ENCODE measurements around the gene SFPQ.
"Not testable (repeated sequence)": the region's sequence is repeated elsewhere in the genome, so short reads cannot be mapped to it uniquely, and the experiment has no call there.

The SFPQ gene

DNA sequence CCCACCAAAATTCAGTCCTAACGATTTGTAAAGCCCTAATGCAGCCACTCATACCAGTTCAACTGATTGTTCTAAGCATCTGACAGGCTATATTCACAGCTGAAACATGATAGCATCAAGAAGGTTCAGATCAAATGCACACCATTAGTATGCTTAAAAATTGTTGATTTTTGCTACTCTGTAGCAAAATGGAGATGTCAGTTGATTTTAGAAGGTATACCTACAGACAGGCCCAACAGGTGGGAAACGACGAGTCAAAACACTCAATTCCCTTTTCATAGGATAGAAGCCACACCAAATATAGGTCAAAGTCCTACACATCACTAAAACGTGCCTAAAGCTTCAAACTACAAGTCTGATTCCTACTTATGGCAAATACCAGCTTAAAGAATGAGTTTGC lies 6.7 kb downstream of the SFPQ start:
- no peak for DNase-seq

DNA sequence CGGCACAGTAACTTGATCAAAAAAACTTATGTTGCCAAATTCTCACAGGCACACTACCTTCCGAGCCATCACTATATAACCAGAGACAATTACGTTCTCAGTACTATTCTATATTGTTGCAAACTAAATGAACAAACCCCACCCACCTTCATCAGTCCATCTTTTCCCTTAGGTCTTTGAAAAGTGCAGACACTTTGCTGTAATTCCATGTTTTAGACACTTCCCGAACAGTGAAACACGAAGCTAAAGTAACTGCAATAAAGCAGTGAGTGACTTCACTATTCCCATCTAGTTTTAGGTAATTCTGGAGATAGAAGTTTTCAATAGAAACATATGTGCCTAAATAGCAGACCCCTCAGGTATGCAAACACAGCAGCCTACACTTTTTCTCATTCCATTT lies 7.7 kb downstream of the SFPQ start:
- no peak for DNase-seq

DNA sequence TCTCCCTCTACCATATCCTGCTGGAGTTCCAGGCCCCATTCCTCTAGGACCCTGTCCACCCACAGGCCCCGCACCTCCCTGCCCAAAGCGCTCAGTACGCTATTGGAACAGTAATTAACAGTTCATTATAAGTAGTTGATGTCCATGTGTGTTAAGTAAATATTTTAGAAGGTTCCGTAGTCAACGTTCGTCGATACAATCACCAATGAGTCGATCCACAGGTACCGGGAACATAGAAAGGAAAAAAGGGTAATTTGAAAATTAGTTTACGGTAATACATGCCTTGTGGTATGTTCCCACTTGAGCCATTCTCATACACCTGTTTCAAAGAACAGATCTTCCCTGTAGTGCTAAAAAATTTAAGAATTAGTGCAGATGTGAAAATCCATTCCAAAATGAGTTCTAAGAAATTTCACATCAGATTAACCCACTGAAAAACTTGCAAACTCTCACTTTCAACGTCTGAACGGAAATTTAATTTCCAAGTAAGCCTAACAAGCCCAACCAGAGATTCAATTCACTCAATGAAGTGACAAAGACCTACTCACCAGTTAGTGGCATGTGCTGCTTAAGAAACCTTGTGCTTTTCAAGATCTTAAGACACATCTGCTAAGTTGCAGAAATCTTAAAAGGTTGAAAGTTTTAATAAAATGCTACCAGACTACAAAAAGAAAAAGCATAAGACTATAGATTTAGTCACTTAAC lies 8.3 kb downstream of the SFPQ start:
- no peak for DNase-seq

DNA sequence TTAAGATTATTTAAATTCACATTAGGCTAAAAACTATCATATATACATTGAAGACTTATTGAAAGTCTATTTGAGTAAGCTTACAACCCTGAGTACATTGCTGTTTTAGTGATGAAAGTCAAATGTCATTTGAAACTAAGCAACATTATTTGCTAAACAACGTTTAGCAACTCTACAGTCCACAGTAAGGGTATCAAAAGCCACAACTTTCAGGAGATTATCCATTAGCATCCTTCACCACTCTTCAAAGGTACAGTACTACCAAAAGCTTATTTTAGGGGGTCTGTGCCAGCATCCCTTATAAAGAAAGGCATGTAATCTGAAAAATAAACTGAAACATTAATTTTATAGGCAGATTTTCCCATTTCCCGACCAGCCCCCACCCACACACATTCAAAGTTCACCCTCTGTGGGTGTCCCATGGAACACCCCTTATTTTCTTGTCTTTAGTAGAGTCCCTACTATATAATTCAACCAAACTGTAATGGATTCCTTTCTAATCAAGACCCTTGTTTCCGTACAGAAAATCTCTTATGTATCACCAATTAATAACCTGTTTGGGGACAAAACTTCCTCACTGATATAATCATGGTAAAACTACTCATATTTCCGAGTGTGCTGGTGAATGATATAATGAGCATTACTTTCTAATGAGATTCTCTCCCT lies 11.0 kb downstream of the SFPQ start:
- DNase-seq: no peak

DNA sequence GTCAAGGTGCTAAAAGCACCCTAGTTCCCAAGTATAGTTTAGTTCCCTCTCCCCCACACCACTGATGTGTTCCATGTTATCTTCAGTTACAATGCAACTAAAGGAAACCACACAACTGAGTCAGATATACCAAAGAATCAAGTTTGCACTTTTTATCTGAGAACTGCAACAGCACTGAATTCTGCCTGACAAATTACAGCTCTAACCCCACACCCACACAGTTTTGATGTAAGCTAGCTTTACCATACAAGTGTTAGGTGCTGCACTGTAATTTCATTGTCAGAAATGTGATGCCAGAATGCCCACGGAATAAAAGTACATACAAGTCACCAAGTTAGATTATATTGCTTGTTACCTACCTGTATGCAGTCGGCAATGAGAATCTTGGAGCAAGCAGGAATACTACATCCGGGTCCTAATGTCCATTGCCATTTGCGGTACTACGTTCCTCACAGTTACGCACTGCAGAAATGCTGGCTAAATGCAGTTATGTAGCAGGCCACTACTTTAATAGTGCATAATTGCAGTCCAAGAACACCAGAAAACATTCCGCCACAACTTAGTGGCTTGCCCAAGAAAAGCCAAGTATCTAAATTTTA lies 12.1 kb downstream of the SFPQ start:
- DNase-seq: no peak

DNA sequence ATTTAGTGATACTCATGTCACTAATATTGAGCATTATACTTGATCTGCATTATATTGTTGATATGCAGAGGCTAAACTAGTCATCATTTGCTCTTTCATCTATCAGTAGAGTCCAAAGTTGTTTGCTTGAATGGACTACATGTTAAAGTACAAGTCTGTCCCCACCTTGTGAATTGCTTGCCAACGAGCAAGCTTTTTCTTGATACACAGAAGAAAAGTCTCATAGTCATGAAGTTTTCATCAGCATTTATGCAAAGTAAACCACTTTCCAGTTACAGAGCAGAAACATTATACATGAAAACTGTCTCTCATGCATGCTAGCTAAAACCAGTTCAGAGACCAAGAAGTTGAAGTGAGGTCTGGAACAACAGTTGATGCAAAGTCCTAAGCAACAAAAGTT lies 13.0 kb downstream of the SFPQ start:
- DNase-seq: no peak

DNA sequence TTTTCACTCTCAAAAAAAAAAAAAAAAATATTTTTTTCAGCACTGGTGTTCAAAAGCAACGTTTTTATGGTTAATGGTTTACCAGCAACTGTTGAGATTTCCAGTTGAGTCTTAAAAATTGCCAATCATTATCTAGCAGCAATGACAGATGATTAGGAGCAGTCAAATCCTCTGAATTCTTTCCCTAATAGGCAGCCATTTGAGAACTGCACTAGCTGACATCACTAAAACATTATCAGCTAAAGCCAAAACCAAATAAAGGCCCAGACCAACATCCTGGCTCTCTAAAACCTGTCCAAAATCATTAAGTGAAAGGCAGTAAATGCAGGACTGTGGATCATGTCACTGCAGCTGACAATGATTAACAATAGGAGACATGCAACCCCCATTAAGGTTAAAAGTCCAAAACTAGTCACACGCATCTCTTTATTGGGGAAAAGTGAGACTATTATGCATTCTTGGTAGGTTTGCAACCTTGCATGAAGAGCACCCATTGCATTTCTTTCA lies 14.0 kb downstream of the SFPQ start:
- no peak for DNase-seq

DNA sequence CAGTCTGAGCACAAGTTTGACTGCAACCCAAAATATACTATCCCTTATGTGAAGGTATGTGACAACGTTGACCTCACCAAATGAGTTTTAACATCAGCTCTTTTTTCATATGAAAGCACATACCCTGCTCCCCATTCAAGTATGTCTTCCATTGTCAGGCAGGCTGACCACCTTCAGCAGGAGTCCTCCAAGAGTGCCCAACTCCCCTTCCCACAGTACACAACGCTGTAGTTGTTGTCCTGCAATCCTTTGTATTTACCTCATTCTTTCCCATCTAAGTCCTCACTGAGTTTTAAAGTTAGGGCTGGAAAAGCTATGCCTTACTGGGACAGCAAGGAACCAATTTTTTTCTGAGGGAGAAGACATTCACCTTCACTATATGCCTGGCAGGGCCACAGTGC lies 14.7 kb downstream of the SFPQ start:
- no peak for DNase-seq

DNA sequence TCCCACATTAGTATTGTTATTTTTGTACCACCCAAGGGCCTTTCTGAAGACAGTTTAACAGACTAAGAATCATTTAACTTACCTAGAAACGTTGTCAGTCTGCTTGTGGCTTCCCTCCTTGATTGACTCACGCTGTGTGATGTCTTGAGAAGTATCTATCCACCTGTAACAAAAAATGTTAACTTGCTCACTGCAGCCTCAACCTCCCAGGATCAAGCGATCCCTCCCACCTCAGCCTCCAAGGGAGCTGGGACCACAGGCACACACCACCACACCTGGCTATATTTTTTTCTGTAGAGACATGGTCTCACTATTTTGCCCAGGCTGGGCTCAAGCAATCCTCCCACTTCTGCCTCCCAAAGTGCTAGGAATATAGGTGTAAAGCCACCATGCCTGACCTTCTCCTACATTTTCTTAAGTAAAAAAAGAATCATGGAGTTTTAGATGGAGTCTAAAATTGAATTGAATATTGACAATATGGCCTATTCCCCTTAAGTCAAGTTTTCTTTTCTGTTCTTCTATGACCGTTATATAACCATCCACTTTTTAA lies 15.6 kb downstream of the SFPQ start:
- no peak for DNase-seq

DNA sequence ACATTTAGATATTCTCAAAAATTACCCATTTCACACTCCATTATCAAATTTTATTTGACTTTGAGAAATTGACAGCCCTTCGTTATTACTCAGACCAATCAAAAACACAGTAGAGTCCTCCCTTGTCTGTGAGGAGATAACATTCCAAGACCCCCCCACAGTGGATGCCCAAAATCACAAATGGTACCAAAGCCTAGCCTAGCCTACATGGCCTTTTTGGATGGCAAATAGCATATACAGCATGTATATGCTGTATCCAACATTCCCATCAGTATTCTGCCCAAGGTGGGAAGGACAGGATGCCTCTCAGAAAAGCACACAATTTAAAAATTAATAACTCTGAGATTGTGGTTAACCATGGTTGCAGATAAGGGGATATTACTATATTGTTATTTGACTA lies 17.3 kb downstream of the SFPQ start:
- no peak for DNase-seq

DNA sequence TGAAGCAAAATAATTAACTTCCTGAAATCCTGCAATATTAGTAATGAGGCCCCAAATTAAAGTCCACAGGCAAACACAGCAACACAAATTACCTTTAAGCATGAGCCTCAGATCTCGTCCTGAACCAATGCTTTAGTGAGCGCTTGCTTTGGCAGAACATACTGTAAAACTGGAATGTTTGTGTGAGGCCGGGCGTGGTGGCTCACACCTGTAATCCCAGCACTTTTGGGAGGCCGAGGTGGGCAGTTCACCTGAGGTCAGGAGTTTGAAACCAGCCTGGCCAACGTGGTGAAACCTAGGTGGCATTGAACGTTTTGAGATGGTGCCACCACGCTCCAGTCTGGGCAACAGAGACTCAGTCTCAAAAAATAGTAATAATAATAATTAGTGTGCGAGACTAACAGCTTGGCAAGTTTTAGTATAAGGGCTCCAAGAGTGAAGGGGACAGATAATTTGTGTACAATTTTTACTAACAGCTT lies 17.8 kb downstream of the SFPQ start:
- DNase-seq: no peak

DNA sequence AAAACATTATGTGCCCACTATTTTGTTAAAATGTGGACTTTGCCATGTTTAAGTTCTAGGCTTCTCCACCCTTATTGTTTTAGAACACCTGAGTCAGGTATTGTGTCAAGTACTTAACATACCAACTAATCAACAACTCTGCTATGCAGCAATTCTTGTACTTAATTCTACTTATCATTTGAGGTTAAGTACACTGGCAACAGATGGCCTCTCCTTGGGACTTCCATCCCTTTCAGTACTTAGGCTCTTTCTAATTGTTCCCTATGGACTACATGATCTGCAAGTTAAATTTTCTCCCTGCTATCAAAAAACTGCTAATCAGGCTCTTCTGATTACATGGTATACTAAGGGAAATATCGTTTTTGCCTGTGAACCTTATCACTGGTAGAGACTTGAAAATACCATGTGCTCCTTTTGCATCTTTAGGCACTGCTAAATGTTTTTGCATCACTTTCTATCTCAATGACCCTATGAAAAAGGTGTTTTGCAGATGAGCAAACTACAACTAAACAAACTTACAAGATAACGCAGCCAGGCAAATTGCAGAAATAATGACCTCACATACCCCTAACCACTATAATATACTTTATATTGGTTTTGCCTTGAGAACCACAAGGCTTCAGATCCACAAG lies 18.9 kb downstream of the SFPQ start:
- DNase-seq: no peak

DNA sequence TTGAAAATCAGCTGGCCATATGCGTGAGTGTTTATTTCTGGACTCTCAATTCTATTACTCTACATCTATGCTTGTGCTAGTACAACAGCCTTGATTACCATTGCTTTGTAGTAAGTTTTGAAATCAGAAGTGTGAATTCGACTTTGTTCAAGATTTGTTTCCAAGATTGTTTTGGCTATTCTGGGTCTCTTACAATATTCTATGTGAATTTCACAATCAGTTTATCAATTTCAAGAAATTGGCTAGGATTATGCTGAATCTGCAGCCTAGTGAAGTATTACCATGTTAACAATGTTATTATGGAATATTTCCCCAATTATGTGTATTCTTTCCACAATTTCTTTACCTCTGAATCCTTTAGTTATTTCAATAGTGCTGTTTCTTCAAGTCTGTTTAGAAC lies 19.5 kb downstream of the SFPQ start:
- no peak for DNase-seq

DNA sequence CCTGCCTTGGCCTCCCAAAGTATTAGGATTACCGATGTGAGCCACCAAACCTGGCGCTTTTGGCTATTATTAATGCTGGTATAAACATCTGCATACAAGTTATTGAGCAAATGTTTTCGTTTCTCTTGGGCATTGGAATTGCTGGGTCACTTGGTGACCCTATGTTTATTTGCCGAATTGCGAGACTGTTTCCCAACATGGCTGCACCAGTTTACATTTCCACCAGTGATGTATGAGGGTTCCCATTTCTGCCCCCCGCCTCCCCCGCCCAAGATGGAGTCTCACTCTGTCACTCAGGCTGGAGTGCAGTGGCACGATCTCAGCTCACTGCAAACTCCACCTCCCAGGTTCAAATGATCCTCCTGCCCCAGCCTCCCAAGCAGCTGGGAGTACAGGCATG lies 20.9 kb downstream of the SFPQ start:
- no peak for DNase-seq

DNA sequence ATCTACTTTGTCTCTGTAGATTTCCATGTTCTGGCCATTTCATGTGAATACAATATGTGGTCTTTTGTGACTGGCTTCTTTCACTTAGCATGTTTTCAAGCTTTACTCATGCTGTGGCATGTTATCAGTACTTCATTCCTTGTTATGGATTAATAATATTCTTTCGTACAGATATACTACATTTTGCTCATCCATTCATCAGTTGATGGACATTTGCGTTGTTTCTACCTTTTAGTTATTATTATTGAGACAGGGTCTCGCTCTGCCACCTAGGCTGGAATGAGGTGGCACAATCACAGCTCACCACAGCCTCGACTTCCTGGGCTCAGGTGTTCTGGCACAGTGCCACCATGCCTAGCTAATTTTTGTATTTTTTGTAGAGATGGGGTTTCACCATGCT lies 21.4 kb downstream of the SFPQ start:
- no peak for DNase-seq

DNA sequence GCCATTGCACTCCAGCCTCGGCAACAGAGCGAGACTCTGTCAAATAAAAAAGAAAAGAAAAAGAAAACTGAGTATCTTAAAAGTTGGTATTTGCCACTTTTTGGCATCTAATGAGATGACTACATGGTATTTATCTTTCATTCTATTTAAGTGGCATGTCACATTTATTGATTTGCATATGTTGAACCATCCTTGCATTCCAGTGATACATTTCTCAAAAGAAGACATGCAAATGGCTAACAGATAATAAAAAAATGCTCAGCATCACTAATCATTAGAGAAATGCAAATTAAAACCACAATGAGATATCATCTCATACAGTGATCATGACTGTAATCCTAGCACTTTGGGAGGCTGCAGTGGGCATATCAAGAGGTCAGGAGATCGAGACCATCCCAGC lies 28.1 kb downstream of the SFPQ start:
- no peak for DNase-seq

DNA sequence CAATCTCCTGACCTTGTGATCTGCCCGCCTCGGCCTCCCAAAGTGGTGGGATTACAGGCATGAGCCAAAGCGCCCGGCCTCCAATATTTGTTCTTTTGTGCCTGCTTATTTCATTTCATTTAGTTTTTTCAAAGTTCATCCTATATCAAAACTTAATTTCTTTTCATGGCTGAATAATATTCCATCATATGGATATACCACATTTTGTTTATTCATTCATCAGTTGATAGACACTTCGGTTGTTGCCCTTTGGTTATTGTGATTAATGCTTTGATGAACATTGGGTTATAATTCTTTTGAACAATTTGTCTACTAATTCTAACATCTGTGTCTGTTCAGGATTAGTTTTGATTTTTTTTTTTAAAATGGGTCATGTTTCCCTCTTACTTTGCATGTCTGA lies 41.7 kb downstream of the SFPQ start:
- no peak for DNase-seq

DNA sequence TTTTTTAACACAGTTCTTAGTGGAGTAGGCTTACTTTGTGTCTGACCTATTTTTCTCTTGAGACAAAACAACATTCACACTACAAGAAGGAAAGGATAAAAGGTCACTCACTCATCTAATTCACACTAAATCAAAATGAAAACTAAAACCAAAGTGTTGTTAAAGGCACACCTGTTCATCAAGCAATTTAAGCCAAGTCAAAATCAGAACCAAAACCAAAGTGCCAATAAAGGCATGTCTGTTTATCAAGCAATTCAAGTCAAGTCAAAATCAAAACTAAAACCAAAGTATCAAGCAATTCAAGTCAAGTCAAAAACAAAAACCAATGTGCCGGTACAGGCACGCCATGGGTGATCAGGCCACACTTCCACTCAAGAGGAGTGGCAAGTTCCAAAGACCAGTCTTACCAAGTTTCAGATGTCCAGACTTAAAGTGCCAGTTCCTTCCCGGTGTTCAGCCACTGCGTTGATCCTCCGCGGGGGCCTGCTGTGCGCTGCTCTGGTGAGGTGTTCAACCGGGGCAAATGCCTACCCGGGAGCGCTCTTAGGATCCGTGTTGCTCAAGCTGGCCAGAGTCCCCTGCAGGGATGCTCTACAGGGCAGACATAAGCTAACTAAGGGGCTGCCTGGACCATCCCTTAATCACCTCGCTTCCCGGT lies 46.9 kb downstream of the SFPQ start:
- DNase-seq: not testable (repeated sequence)

DNA sequence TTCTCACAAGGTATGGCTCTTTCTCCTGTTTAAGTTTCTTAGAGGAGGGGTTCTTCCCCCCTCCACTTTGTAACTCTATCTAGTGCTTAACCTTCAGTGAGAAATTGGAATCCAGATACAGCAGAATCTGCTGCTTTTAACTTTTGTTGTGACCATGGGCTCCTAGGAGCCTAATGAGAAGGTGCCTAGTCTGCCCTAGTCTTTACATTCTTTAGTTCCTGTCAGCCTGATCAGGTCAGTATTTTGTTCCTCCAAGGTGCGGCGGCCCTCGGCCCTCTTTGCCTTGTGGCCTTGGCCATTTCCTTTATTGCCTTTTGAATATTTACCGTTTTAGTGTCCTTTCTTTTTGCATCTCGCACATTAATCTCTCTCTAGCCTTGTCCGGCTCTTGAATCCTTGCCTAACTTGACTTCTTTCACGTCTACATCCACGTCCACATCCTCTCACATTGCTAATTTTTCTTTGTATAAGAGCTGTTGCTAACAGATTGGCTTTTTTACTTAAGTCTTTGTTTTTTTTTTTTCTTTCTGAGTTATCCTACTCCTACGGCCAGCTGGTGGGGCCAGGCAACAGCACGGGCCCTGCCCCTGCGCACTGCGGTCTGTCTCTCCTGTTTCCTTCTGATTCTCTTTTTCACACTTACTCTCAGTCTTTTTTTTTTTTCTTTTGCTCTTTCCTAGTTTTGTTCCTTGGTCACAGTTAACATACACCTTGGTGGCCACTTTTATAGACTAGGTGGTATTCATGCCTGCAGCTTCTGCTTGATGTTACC lies 49.0 kb downstream of the SFPQ start:
- DNase-seq: no peak

DNA sequence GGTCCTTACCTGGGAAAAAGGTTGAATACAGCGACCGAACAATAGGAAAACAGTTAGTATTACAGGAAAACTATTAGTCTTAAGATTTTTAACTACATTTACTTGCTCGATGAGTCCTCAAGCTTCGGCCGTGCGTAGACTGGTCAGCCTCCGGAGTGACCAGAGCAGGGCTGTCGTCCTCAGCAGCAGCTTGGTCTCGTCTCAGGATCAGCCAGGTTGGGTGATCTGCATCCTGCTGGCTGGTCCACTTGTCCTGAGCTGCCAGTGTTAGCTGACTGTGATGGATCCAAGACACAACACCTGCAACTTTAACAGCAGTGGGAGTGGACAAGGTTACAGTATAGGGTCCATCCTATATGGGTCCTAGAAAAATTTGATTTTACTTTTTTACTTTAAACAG lies 50.2 kb downstream of the SFPQ start:
- not testable (repeated sequence) for DNase-seq

DNA sequence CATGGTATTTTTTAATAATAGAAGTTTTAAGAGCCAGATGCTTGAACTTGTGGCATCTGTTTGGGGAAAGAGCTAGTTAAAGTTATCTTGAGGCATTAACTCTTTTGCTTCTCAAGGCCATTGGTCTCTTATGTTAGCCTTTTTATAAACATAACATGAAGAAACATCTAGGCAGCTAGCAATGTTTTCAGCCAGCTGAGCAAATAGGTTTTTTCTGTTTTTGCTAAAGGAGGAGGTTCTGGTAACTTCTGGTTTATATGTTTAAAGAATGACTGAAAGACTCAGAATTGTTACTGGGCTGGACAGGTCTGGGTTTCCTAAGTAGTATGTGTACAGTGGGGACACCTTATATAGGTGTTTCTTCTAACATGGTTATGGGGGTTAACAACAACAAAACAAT lies 50.7 kb downstream of the SFPQ start:
- not testable (repeated sequence) for DNase-seq

DNA sequence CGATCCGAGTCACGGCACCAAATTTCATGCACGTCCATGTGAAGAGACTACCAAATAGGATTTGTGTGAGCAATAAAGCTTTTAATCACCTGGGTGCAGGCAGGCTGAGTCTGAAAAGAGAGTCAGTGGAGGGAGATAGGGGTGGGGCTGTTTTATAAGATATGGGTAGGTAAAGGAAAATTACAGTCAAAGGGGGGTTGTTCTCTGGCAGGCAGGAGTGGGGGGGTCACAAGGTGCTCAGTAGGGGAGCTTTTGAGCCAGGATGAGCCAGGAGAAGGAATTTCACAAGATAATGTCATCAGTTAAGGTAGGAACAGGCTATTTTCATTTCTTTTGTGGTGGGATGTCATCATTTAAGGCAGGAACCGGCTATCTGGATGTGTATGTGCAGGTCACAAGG lies 55.4 kb downstream of the SFPQ start:
- DNase-seq: not testable (repeated sequence)

All from hippocampal formation (tissue), 2 donors.